K562 (cell line): Measurements from ENCODE around the gene TCIRG1. TPM values are rescaled to one million over a fixed set of nuclear protein-coding genes. Genes with fewer than 3 reads are reported as not detected.

Experiments
- C11orf30 ChIP-seq: fragments of 450-650 bp; IDR thresholded peaks from 2 replicates; pipeline ENCODE4 v1.6.1; 2016; ENCODE audit warnings: low read depth, mild to moderate bottlenecking
- CBFA2T2 ChIP-seq: fragments of 450-650 bp; conservative IDR thresholded peaks from 2 replicates; pipeline ENCODE4 v1.6.1; 2017; ENCODE audit warnings: mild to moderate bottlenecking
- CEBPG ChIP-seq, 3 experiments: fragments of 200-800 bp in 1 of 3; sonication (Bioruptor generic) in 1 of 3; sonication (generic) in 1 of 3; formaldehyde crosslinking in 1 of 3; IDR thresholded peaks in 2 of 3; conservative IDR thresholded peaks in 1 of 3; 2 replicates each; pipeline versions ENCODE4 v1.6.1 to v1.8.0; 2016 to 2022; ENCODE audit warnings: missing compliant biosample characterization in 2 of 3, missing genetic modification characterization in 2 of 3, mild to moderate bottlenecking in 1 of 3, missing genetic modification reagents in 1 of 3
- GATAD2B ChIP-seq: fragments of 450-650 bp; IDR thresholded peaks from 2 replicates; pipeline ENCODE4 v1.6.1; 2017; ENCODE audit warnings: mild to moderate bottlenecking, borderline replicate concordance
- LCOR ChIP-seq: sonication (generic); formaldehyde crosslinking; IDR thresholded peaks from 2 replicates; pipeline ENCODE4 v1.8.0; 2022; ENCODE audit warnings: mild to moderate bottlenecking, missing genetic modification reagents
- MAFF ChIP-seq: IDR thresholded peaks from 2 replicates; pipeline ENCODE4 v1.6.1; 2012; ENCODE audit warnings: low read length, improper control_type of control experiment
- MAFG ChIP-seq: fragments of 450-650 bp; conservative IDR thresholded peaks from 2 replicates; pipeline ENCODE4 v1.6.1; 2016; ENCODE audit warnings: missing genetic modification characterization, missing compliant biosample characterization
- MCM5 ChIP-seq: fragments of 450-650 bp; IDR thresholded peaks from 2 replicates; pipeline ENCODE4 v1.6.1; 2016; ENCODE audit warnings: low read depth
- NFE2L1 ChIP-seq: fragments of 450-650 bp; IDR thresholded peaks from 2 replicates; pipeline ENCODE4 v1.6.1; 2016; ENCODE audit warnings: missing genetic modification characterization, low read depth, mild to moderate bottlenecking, missing compliant biosample characterization, moderate library complexity, borderline replicate concordance
- RFX1 ChIP-seq: fragments of 450-650 bp; IDR thresholded peaks from 2 replicates; pipeline ENCODE4 v1.6.1; 2016; ENCODE audit warnings: mild to moderate bottlenecking, moderate library complexity
- SMC3 ChIP-seq: conservative IDR thresholded peaks from 2 replicates; pipeline ENCODE4 v1.6.1; 2011; ENCODE audit warnings: low read depth, low read length, improper control_type of control experiment; ENCODE audit not compliant: insufficient read depth
- TAF15 ChIP-seq: fragments of 200-400 bp; formaldehyde crosslinking; IDR thresholded peaks from 2 replicates; pipeline ENCODE4 v1.6.1; 2017; ENCODE audit warnings: mild to moderate bottlenecking, low read depth, low read length, moderate library complexity
- TAL1 ChIP-seq: fragments of 450-650 bp; IDR thresholded peaks from 2 replicates; pipeline ENCODE4 v1.6.1; 2016; ENCODE audit warnings: mild to moderate bottlenecking
- TARDBP ChIP-seq: fragments of 450-650 bp; IDR thresholded peaks from 2 replicates; pipeline ENCODE4 v1.6.1; 2016
- TFE3 ChIP-seq: fragments of 450-650 bp; formaldehyde crosslinking; IDR thresholded peaks from 2 replicates; pipeline ENCODE4 v1.4.0; 2020; ENCODE audit warnings: mild to moderate bottlenecking, mixed read lengths
- TRIM28 ChIP-seq: fragments of 450-650 bp; IDR thresholded peaks from 2 replicates; pipeline ENCODE4 v1.6.1; 2017
- XRCC3 ChIP-seq: fragments of 450-650 bp; IDR thresholded peaks from 2 replicates; pipeline ENCODE4 v1.6.1; 2017; ENCODE audit warnings: mild to moderate bottlenecking, moderate library complexity
- ZBTB5 ChIP-seq: fragments of 450-650 bp; IDR thresholded peaks from 2 replicates; pipeline ENCODE4 v1.6.1; 2017; ENCODE audit warnings: antibody characterized with exemption
- ZFP30 ChIP-seq: fragments of 250-450 bp; sonication (Bioruptor Pico); IDR thresholded peaks from 2 replicates; pipeline ENCODE4 v1.8.0; 2022; ENCODE audit warnings: moderate library complexity, mild to moderate bottlenecking, inconsistent platforms, borderline replicate concordance
- ZNF12 ChIP-seq: sonication (generic); formaldehyde crosslinking; IDR thresholded peaks from 2 replicates; pipeline ENCODE4 v1.4.0; 2020; ENCODE audit warnings: mild to moderate bottlenecking, missing genetic modification reagents
- ZNF253 ChIP-seq: fragments of 250-450 bp; sonication (Bioruptor Pico); conservative IDR thresholded peaks from 2 replicates; pipeline ENCODE4 v1.6.1; 2021; ENCODE audit warnings: mild to moderate bottlenecking
- ZNF316 ChIP-seq: fragments of 450-650 bp; IDR thresholded peaks from 2 replicates; pipeline ENCODE4 v1.6.1; 2016
- polyA plus RNA-seq, 8 experiments: library from polyadenylated mRNA; depleted of rRNA in 4 of 8; stranded (reverse) in 5 of 8; unstranded in 3 of 8; fragments of >200 nt; fragmentation: Nextera tagmentation in 2 of 8; fragmentation: Illumina TruSeq in 1 of 8; extraction: Ambion mirVana in 2 of 8; extraction: Trizol in 1 of 8; gene quantifications; 2 replicates each; pipeline versions ENCODE4 v1.2.1 to v1.2.3, GENCODE V29; 2011 to 2014; ENCODE audit warnings: inconsistent platforms in 1 of 8, missing spikeins in 1 of 8
- total RNA-seq, 7 experiments: library from RNA; depleted of rRNA in 6 of 7; stranded (reverse); fragments of >200 nt in 6 of 7; fragmentation: Illumina TruSeq in 2 of 7; extraction: Trizol in 2 of 7; gene quantifications; 2 replicates each; pipeline versions ENCODE4 v1.2.1 to v1.2.3, GENCODE V29; 2011 to 2021; ENCODE audit warnings: low replicate concordance in 1 of 7

The TCIRG1 gene
- total and polyA plus RNA-seq, 9 of the 15 experiments (the other 6 are each of a cell fraction or from before 2014, with no cell fraction given): 0.49 to 143 (median 24.4) TPM

GRCh38 chr11:68035266-68035876 is 3.5 kb upstream of the TCIRG1 start (continued):
- TF ChIP-seq MAFF: 0 out of 2 replicates have a peak, but pooled peaks have one; percentile 14
- no peak for TF ChIP-seq SMC3
- no peak for TF ChIP-seq TFE3
- no peak for TF ChIP-seq RFX1
- TF ChIP-seq ZFP30: no peak
- TF ChIP-seq GATAD2B: no peak
- no peak for TF ChIP-seq TRIM28
- TF ChIP-seq CEBPG (CRISPR knock-in tag; IDR thresholded peaks at IDR 0.05): no peak
- no peak for TF ChIP-seq CEBPG (tag; conservative IDR thresholded peaks at IDR 0.05 in 1 of 2, IDR thresholded peaks at IDR 0.05 in 1 of 2)
- no peak for TF ChIP-seq TAF15
- TF ChIP-seq TARDBP: no peak
- peak; percentile 85 for TF ChIP-seq ZNF316
- peak; percentile 65 for TF ChIP-seq MAFG (tag)
- no peak for TF ChIP-seq LCOR (CRISPR knock-in tag)
- no peak for TF ChIP-seq ZNF12 (CRISPR knock-in tag)
- no peak for TF ChIP-seq MCM5
- no peak for TF ChIP-seq CBFA2T2
- peak; percentile 78 for TF ChIP-seq C11orf30
- no peak for TF ChIP-seq ZBTB5
- no peak for TF ChIP-seq TAL1
- no peak for TF ChIP-seq NFE2L1 (tag)
- TF ChIP-seq XRCC3: no peak
- no peak for TF ChIP-seq ZNF253 (CRISPR knock-in tag)
